Measurements from ENCODE around the gene ZNF692.

DNA sequence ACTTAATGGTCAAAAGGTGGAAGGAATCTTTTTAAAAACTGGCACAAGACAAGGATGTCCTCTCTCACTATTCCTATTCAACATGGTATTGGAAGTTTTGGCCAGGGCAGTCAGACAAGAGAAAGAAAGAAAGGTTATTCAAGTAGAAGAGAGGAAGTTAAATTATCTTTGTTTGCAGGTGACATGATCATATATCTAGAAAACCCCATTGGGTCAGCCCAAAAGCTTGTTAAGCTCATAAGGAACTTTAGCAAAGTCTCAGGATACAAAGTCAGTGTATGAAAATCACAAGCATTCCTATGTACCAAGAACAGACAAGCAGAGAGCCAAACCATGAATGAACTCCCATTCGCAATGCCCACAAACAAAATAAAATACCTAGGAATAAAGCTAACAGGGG is 41.8 kb upstream of the ZNF692 start:
- TF ChIP-seq, protein P1, sequence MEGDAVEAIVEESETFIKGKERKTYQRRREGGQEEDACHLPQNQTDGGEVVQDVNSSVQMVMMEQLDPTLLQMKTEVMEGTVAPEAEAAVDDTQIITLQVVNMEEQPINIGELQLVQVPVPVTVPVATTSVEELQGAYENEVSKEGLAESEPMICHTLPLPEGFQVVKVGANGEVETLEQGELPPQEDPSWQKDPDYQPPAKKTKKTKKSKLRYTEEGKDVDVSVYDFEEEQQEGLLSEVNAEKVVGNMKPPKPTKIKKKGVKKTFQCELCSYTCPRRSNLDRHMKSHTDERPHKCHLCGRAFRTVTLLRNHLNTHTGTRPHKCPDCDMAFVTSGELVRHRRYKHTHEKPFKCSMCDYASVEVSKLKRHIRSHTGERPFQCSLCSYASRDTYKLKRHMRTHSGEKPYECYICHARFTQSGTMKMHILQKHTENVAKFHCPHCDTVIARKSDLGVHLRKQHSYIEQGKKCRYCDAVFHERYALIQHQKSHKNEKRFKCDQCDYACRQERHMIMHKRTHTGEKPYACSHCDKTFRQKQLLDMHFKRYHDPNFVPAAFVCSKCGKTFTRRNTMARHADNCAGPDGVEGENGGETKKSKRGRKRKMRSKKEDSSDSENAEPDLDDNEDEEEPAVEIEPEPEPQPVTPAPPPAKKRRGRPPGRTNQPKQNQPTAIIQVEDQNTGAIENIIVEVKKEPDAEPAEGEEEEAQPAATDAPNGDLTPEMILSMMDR (IDR thresholded peaks at IDR 0.05; ENCODE audit: extremely low read depth in 1 of 2, insufficient read depth in 1 of 2, low read depth in 1 of 2, low read length in 2 of 2), result no peak
- TF ChIP-seq POLR2A (IDR thresholded peaks at IDR 0.05; ENCODE audit: low read depth, low read length), result no peak
- no peak for TF ChIP-seq POLR2AphosphoS5 (IDR thresholded peaks at IDR 0.05; ENCODE audit: insufficient read depth, low read depth, low read length)
- TF ChIP-seq, protein P2, sequence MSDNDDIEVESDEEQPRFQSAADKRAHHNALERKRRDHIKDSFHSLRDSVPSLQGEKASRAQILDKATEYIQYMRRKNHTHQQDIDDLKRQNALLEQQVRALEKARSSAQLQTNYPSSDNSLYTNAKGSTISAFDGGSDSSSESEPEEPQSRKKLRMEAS (IDR thresholded peaks at IDR 0.05; ENCODE audit: insufficient read depth, insufficient read length), result no peak
- no peak for TF ChIP-seq EZH2 (IDR thresholded peaks at IDR 0.05; ENCODE audit: borderline replicate concordance, low read depth, low read length, severe bottlenecking)
- TF ChIP-seq JUN (IDR thresholded peaks at IDR 0.05; ENCODE audit: borderline replicate concordance, insufficient read depth, insufficient read length, low read depth), result no peak
- no peak for TF ChIP-seq MYC (IDR thresholded peaks at IDR 0.05; ENCODE audit: low read depth, low read length)
- no peak for TF ChIP-seq GATA2 (IDR thresholded peaks at IDR 0.05; ENCODE audit: insufficient read depth, insufficient read length, low read depth, low read length)
